Aorta (tissue), 5 donors: ENCODE measurements around the gene MTFP1. TPM values are rescaled to one million over a fixed set of nuclear protein-coding genes. Genes with fewer than 3 reads are reported as not detected.
"Not testable (repeated sequence)": the region's sequence is repeated elsewhere in the genome, so short reads cannot be mapped to it uniquely, and the experiment has no call there.

Experiments used
- ATAC-seq: fragments of 200-7000 bp; cut with Tn5 transposase; one replicate; pipeline ENCODE4 v1.9.1; 2022; ENCODE audit warnings: moderate library complexity; ENCODE audit not compliant: low FRiP score
- DNase-seq, 2 donors: peaks; one replicate each; pipeline ENCODE4 v3.0.0-alpha.2; 2020
- H3K27ac ChIP-seq, 2 donors: one replicate each; pipeline ENCODE4 v1.5.1; 2013; ENCODE audit warnings: low read length in 2 of 2, mild to moderate bottlenecking in 2 of 2, moderate library complexity in 2 of 2, control low read depth in 1 of 2, inconsistent platforms in 1 of 2, low read depth in 1 of 2
- H3K27me3 ChIP-seq, 2 donors: one replicate each; pipeline ENCODE4 v1.6.1; 2013; ENCODE audit warnings: control low read depth in 1 of 2, low read length in 1 of 2, mild to moderate bottlenecking in 1 of 2, moderate library complexity in 1 of 2; ENCODE audit not compliant: insufficient read depth in 2 of 2, control insufficient read depth in 1 of 2
- H3K36me3 ChIP-seq, 2 donors: one replicate each; pipeline ENCODE4 v1.6.1; 2013; ENCODE audit warnings: control low read depth in 1 of 2, low read length in 1 of 2, mild to moderate bottlenecking in 1 of 2; ENCODE audit not compliant: insufficient read depth in 2 of 2, control insufficient read depth in 1 of 2
- H3K4me1 ChIP-seq, 2 donors: one replicate each; pipeline ENCODE4 v1.6.1; 2013; ENCODE audit warnings: low read length in 2 of 2, control low read depth in 1 of 2, mild to moderate bottlenecking in 1 of 2, moderate library complexity in 1 of 2; ENCODE audit not compliant: insufficient read depth in 2 of 2, control insufficient read depth in 1 of 2
- H3K4me3 ChIP-seq, 2 donors: one replicate each; pipeline ENCODE4 v1.5.1; 2013; ENCODE audit warnings: low read length in 2 of 2, control low read depth in 1 of 2, mild to moderate bottlenecking in 1 of 2
- H3K9me3 ChIP-seq: one replicate; pipeline ENCODE4 v1.6.1; 2013; ENCODE audit warnings: mild to moderate bottlenecking, low read length; ENCODE audit not compliant: control insufficient read depth
- WGBS, 2 donors: extraction: QIAGEN DNeasy Blood & Tissue Kit; methylation state at CpG; one replicate each; pipeline ENCODE4 v1.1.7; 2013; 5-methylcytosine and 5-hydroxymethylcytosine counted together
- intact Hi-C, 2 donors: fragments of 100-400 bp; cut with DNase I; formaldehyde crosslinking; loops; one replicate each; pipeline versions ENCODE4 v1.14.2 to v1.15.0; 2022
- polyA plus RNA-seq, 2 donors: library from polyadenylated mRNA; stranded (reverse); fragments of 200-250 nt; gene quantifications; one replicate each; pipeline ENCODE4 v1.2.3, GENCODE V29; 2013
- total RNA-seq, 2 donors: library from RNA; stranded (reverse); fragmentation: NEBNext Ultra II Directional; extraction: Animal tissue kit (Norgen Biotek cat#: 25700); gene quantifications; one replicate each; pipeline ENCODE4 v1.2.1, GENCODE V29; 2021
- donor health status: healthy with polysubstance abuse.
- donor health status: Bipolar disorder and iron deficiency.
- donor health status: DM: no; HTN: no; CAD: no.
- donor health status: DM: no; HTN: no; CAD: no.
- donor health status: DM: yes; HTN: yes; CAD: no.

The MTFP1 gene
- total and polyA plus RNA-seq, 4 donors: 4.0 to 6.8 (median 4.3) TPM

DNA sequence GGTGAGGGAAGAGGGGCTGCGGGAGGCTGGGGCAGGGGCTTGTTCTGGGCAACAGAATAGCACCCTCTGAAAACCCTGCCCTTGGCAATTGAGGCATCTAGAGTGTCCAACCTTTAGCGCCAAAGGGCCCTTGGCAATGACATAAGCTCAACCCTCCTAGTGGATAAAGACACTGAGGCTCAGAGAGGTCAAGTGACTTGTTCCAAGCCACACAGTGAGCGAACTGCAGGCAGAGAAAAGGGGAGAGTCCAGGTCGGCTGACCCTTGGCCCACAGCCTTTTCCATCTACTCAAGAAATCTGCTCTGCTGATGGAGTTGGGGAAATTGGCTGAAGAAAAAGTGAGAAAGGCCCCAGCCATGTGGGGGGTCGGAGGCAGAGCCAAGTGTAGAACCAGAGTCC is 25.9 kb upstream of the MTFP1 start:
- ATAC-seq: no peak

DNA sequence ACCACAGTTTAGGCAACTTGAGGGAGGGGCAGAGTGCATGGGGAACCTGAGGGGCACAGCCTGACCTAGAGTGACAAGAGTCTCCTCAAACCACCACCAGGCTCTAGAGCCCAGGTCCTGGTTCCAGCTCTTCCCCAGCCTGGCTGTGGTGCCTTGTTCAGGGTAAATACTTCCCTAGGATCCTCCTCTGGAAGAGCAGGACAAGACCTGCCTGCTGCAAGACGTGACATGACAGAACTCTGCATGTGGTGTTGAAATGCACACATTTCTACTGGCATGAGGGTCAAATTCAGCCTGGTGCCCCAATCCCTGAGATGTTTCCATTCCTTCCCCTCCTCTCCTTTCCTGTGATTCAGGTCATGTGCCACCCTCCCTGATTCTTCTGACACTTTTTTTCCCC is 25.4 kb upstream of the MTFP1 start:
- no peaks in the 10 kb centered on the region for H3K9me3 ChIP-seq
- intact Hi-C loops: no loop called here

More for the DNA sequence above, 25.9 kb upstream of the MTFP1 start:
- no peaks in the 10 kb centered on the region for H3K27me3 ChIP-seq
- H3K36me3 ChIP-seq: no peaks in the 10 kb centered on the region
- intact Hi-C loops: no loop called here
- no peaks in the 10 kb centered on the region for H3K9me3 ChIP-seq
- no peak for DNase-seq
- WGBS, 2 donors: 90 to 92% methylated on average over 5 of the region's 5 CpGs
- H3K4me1 ChIP-seq: peaks cover 0 to 2% of the 10 kb centered on the region in 2 donors
- H3K27ac ChIP-seq: no peak overlapping the region
- no peak overlapping the region for H3K4me3 ChIP-seq

DNA sequence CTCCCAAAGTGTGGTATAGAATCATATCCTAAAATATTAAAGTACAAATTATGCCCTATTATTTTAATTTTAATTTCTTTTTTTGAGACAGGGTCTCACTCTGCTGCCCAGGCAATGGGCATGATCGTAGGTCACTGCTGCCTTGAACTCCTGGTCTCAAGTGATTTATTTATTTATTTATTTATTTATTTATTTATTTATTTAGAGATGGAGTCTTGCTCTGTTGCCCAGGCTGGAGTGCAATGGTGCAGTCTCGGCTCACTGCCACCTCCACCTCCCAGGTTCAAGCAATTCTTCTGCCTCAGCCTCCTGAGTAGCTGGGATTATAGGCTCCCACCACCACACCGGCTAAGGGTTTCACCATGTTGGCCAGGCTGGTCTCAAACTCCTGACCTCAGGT is 24.5 kb upstream of the MTFP1 start:
- DNase-seq, H3K4me1 ChIP-seq, H3K36me3 ChIP-seq, H3K27me3 ChIP-seq, ATAC-seq, intact Hi-C loops, H3K4me3 ChIP-seq, H3K27ac ChIP-seq, H3K9me3 ChIP-seq: not testable (repeated sequence)
- 97 to 100% methylated on average over 3 of the region's 3 CpGs for WGBS, 2 donors

More for the DNA sequence above, 25.4 kb upstream of the MTFP1 start:
- Histone ChIP-seq H3K4me1 (peaks cover 0 to 2% of the 10 kb centered on the region in 2 donors), H3K27me3 (no peaks in the 10 kb centered on the region), H3K4me3 (no peak overlapping the region), H3K27ac (no peak overlapping the region), H3K36me3 (no peaks in the 10 kb centered on the region)
- DNase-seq (no peak), ATAC-seq (no peak)
- 86 to 92% methylated on average over 1 of the region's 1 CpG for WGBS, 2 donors

DNA sequence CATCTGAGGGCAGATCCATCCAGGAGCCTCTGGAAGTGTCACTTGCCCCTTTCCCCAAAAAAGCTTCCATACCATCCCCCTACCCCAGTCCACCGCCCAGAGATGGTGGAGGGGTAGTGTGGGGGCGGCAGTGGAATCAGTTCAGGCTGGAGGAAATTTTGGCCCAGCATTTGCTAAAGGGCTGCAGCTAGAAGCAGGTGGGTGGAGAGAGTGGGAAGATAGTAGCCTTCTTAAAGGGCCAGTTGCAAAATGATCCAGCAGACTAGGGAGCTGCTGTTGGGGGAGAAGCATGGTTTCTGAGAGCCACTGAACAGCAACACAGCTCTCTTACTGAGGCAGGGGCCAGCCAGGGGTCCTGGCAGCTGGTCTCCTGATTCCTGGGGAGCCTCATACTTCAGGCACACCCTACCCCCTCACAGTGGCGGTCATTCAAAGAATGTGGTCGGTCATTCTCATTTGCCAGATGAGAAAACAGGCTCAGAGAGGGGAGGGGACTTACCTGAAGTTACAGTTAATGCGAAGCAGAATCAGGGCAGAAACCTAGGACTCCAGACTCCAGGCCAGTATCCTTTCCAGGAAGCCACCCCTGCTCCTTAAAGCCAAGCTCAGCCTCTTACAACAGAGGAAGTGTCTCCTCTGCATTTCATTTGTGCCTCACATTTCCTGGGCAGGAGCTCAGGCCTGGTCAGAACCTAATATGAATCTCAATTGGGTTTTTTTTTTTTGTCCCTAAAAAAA is 23.4 kb upstream of the MTFP1 start:
- no peaks in the 10 kb centered on the region for H3K27me3 ChIP-seq
- no peak overlapping the region for H3K4me3 ChIP-seq
- intact Hi-C loops: no loop called here
- H3K4me1 ChIP-seq: peaks cover 0 to 2% of the 10 kb centered on the region in 2 donors
- H3K9me3 ChIP-seq: no peaks in the 10 kb centered on the region
- H3K36me3 ChIP-seq: no peaks in the 10 kb centered on the region
- DNase-seq (no peak), ATAC-seq (no peak)
- no peak overlapping the region for H3K27ac ChIP-seq
- WGBS, 2 donors: 64% methylated on average over 5 of the region's 5 CpGs

DNA sequence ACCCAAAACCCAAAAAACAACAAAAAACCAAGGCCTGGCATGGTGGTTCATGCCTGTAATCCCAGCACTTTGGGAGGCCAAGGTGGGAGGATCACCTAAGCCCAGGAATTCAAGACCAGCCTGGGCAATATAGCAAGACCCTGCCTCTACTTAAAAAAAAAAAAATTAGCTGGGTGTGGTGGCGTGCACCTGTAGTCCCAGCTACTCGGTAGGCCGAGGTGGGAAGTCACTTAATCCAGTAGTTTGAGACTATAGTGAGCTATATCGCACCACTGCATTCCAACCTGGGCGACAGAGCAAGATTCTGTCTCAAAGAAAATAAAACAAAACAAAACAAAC is 22.8 kb upstream of the MTFP1 start:
- 96 to 97% methylated on average over 5 of the region's 5 CpGs for WGBS, 2 donors
- H3K36me3 ChIP-seq, H3K27ac ChIP-seq, ATAC-seq, H3K4me3 ChIP-seq, H3K4me1 ChIP-seq, H3K9me3 ChIP-seq, intact Hi-C loops, H3K27me3 ChIP-seq: not testable (repeated sequence)
- DNase-seq: peak in 1 of 2 donors; percentile 13

DNA sequence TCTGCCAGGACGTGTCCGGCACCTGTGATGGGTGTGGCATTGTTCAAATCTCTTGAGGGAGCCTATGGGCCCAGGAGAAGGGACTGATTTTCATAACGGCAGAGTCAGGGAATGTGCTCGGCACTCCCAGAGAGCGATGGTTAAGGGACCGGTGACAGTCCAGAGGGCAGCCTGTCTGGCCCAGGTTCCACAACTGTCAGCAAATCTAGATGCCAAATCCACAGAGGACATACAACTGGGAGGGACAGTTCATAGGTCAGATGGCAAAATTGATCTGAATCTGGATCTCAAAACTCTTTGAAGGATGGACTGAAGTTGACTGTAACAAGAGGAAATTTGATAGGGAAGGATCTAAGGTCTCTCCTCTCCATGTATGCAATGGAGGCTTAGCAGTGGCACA is 21.3 kb upstream of the MTFP1 start:
- 87 to 91% methylated on average over 6 of the region's 6 CpGs for WGBS, 2 donors
- Histone ChIP-seq H3K27me3 (no peaks in the 10 kb centered on the region), H3K9me3 (no peaks in the 10 kb centered on the region), H3K4me1 (no peaks in the 10 kb centered on the region), H3K27ac (no peak overlapping the region), H3K4me3 (no peak overlapping the region), H3K36me3 (no peaks in the 10 kb centered on the region)
- DNase-seq (no peak), ATAC-seq (no peak)
- intact Hi-C loops: no loop called here

DNA sequence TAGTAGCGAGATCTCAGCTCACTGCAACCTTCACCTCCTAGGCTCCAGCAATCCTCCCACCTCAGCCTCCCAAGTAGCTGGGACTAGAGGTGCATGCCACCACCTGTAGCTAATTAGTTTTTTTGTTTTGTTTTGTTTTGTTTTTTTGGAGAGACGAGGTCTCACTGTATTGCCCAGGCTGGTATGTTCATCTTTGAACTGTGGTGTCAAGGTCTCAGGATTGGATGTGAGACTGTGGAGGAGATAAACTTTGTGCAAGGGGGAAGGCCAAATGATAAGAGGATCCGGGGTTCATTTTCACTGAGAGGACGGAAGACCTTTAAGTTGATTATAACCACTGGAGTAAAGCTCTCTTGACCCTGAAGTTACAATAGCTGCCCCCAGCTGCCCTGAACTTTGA is 19.8 kb upstream of the MTFP1 start:
- ATAC-seq (no peak), DNase-seq (no peak)
- no peak overlapping the region for H3K4me3 ChIP-seq
- no peak overlapping the region for H3K27ac ChIP-seq
- H3K36me3 ChIP-seq: no peaks in the 10 kb centered on the region
- no peaks in the 10 kb centered on the region for H3K4me1 ChIP-seq
- 62 to 79% methylated on average over 4 of the region's 4 CpGs for WGBS, 2 donors
- no peaks in the 10 kb centered on the region for H3K27me3 ChIP-seq
- intact Hi-C loops: no loop called here
- no peaks in the 10 kb centered on the region for H3K9me3 ChIP-seq

DNA sequence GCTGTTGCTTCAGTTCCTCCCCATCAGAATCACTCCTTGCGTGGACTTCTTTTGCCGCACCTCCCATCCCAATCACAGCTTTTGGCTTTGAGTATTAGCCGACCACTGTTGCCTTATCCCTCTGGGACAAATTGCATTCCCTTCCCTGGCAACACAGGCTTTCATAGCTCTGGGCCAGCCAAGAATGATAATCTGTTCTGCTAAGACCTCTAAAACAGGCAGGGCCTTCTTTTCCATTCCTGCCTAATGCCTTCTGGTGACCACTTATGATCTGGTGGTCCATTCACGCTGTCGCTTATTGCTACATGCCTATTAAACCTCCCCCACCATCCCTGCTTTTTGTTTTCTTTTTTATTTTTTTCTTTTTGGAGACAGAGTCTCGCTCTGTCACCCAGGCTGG is 19.2 kb upstream of the MTFP1 start:
- Histone ChIP-seq H3K4me1 (no peaks in the 10 kb centered on the region), H3K9me3 (no peaks in the 10 kb centered on the region), H3K27me3 (no peaks in the 10 kb centered on the region), H3K4me3 (no peak overlapping the region), H3K36me3 (no peaks in the 10 kb centered on the region), H3K27ac (no peak overlapping the region)
- DNase-seq (no peak), ATAC-seq (no peak)
- WGBS, 2 donors: 59 to 70% methylated on average over 6 of the region's 6 CpGs
- intact Hi-C loops: no loop called here

DNA sequence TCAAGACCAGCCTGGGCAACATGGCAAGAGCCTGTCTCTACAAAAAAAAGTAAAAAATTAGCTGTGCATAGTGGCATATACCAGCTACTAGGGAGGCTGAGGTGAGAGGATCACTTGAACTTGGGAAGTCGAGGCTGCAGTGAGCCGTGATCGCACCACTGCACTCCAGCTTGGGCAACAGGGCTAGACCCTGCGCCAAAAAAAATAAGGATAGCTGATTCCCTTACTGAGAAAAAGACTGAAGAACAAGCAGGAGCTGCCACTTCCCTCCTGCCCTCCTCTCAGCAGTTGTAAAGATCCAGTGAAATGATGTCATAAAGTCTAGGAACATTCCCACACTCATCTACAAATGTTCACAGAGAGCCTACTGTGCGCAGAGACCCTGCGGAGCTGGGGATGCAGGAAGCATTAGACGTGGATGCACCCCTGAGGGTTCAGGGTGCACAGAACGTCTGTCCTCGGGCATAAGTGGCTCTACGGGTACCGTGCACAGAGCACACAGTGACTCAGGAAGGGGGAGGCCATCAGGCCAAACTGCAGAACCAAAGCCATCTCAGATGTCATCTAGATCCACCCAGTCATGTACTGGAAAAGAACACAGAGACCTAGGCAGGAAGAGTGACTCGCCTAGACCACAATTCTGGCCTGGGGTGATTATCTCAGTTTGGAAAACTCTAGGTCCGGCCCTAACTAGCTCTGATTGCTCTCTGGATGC is 17.0 kb upstream of the MTFP1 start:
- peak in 1 of 2 donors; percentile 37 for DNase-seq
- Histone ChIP-seq H3K9me3 (no peaks in the 10 kb centered on the region), H3K27ac (no peak overlapping the region), H3K36me3 (no peaks in the 10 kb centered on the region), H3K4me3 (no peak overlapping the region), H3K27me3 (no peaks in the 10 kb centered on the region), H3K4me1 (no peaks in the 10 kb centered on the region)
- 74 to 82% methylated on average over 13 of the region's 13 CpGs for WGBS, 2 donors
- no peak for ATAC-seq
- intact Hi-C loops: no loop called here
